ENCODE results near the gene FUT3. TPM values are rescaled to one million over a fixed set of nuclear protein-coding genes. Genes with fewer than 3 reads are reported as not detected.
"Not testable (repeated sequence)": the region's sequence is repeated elsewhere in the genome, so short reads cannot be mapped to it uniquely, and the experiment has no call there.

The FUT3 gene
- total and polyA plus RNA-seq, 9 of the 15 experiments (the other 6 are each of a cell fraction or from before 2014, with no cell fraction given) = 0.09 TPM; not detected in 8

- BruUV-seq (replicated peaks) = not testable (repeated sequence)
Observed at GRCh38 chr19:5883157-5883873, 32.1 kb upstream of the FUT3 start.

More at GRCh38 chr19:5883157-5883873, 32.1 kb upstream of the FUT3 start:
- H3K9me3 ChIP-seq (replicated peaks; ENCODE audit: control insufficient read depth, insufficient read depth, low read depth, low read length); H2AFZ ChIP-seq (ENCODE audit: low read depth, low read length); H3K9me1 ChIP-seq (ENCODE audit: control insufficient read depth, insufficient read depth, low read length); intact Hi-C loops (cut with micrococcal nuclease); H3K79me2 ChIP-seq (ENCODE audit: control insufficient read depth, insufficient read depth, low read length); CTCF ChIA-PET (ENCODE audit: low intra/inter-chr PET ratio); H3K27ac ChIP-seq (ENCODE audit: extremely low read depth, low read depth, low read length); ATAC-seq; H3K4me3 ChIP-seq; H4K20me1 ChIP-seq (replicated peaks; ENCODE audit: control insufficient read depth, insufficient read depth, low read length); H3K4me2 ChIP-seq (ENCODE audit: insufficient read depth, low read length); FAIRE-seq; H3K9ac ChIP-seq (ENCODE audit: insufficient read depth in 1 of 2, low read depth in 2 of 2, low read length in 2 of 2); H3K36me3 ChIP-seq (ENCODE audit: control insufficient read depth, insufficient read depth, low read length); DNase-seq (ENCODE audit: extremely low read depth in 1 of 4, low spot score in 3 of 4); in situ Hi-C loops (cut with MboI): not testable (repeated sequence)
- H3K4me1 ChIP-seq (replicated peaks in 1 of 2; ENCODE audit: control insufficient read depth in 2 of 2, insufficient read depth in 2 of 2, low read length in 2 of 2) = peaks cover 2 to 19% of the 10 kb centered on the region in 2 experiments; a peak in 2 of 5 replicates
- H3K27me3 ChIP-seq (ENCODE audit: control insufficient read depth in 2 of 2, insufficient read depth in 2 of 2, low read length in 2 of 2) = peaks cover 15 to 35% of the 10 kb centered on the region in 2 experiments; a peak in 4 of 5 replicates
- WGBS (ENCODE audit: insufficient coverage, low coverage, missing lambda C conversion rate) = 36% methylated on average over 11 of the region's 13 CpGs
- POLR2A ChIA-PET = interaction anchor here (0.6 to 1.0 kb wide), 4 partner anchors 11 to 106 kb away, joined by 3 to 4 read pairs (median 4); no protein-coding TSS in a partner anchor
- TF ChIP-seq PRDM10 (IDR thresholded peaks at IDR 0.05; ENCODE audit: partially characterized antibody) (peak; percentile 25), NFIC (IDR thresholded peaks at IDR 0.05) (0 out of 2 replicates have a peak, but pooled peaks have one; percentile 4)

All from K562 (cell line).